ENCODE results near the gene MUC21.
A peak's percentile ranks its signal among the peaks of the same experiment; 100 is the strongest.

Gene MUC21

DNA sequence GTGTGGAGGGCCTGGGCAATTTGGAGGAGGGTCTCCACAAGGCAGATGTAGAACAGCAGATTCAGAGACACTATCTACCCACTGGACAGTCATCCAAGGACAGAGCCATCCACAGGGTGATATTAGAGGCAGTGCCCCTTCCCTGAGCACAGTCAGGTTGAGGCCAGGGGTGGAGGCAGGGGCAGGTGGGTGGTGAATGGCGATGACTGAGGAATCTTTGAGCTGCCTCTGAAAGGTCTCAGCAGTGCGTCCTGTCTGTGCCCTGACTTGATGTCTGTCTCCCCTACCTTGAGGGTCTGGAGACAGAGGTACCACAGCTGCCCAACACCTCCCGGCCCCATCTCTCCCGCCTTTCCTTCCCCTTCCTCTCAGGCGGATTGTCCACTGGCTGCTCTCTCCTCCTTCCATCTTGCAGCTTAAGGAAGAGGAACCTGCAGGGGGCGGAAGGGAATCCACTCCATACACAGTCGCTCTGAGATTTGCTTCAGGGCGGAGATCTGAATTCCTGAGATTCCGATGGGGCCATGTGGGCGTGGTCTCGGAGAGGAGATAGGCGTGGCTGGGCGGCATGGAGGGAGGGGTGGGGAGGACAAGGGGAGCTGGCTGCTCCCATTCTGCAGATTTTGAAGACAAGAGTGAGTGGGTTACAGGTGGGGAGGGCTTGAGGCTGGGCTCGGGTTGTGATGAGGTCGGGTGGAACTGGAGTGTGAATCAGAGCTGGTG lies 41.0 kb upstream of the MUC21 start:
- DNase-seq (ENCODE audit: low read depth) = peak; percentile 92
- TF ChIP-seq, protein P1, sequence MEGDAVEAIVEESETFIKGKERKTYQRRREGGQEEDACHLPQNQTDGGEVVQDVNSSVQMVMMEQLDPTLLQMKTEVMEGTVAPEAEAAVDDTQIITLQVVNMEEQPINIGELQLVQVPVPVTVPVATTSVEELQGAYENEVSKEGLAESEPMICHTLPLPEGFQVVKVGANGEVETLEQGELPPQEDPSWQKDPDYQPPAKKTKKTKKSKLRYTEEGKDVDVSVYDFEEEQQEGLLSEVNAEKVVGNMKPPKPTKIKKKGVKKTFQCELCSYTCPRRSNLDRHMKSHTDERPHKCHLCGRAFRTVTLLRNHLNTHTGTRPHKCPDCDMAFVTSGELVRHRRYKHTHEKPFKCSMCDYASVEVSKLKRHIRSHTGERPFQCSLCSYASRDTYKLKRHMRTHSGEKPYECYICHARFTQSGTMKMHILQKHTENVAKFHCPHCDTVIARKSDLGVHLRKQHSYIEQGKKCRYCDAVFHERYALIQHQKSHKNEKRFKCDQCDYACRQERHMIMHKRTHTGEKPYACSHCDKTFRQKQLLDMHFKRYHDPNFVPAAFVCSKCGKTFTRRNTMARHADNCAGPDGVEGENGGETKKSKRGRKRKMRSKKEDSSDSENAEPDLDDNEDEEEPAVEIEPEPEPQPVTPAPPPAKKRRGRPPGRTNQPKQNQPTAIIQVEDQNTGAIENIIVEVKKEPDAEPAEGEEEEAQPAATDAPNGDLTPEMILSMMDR (conservative IDR thresholded peaks at IDR 0.05; ENCODE audit: low read depth, low read length) = peak; percentile 88
- H3K4me3 ChIP-seq (ENCODE audit: low read depth, low read length) = no peak overlapping the region

DNA sequence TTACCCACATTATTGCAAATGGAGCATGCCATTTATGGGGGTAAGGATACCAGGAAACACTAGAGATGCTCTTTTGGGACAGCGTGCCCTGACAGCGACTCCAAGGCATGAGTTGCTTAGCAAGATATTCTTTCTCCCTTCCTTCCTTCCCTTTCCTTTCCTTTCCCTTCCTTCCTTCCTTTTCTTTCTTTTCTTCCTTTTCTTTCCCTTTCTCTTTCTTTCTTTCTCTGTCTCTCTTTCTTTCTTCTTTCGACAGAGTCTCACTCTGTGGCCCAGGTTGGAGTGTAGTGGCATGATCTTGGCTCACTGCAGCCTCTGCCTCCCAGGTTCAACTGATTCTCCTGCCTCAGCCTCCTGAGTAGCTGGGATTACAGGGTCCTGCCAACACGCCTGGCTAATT lies 39.5 kb upstream of the MUC21 start:
- TF ChIP-seq, protein P1 (conservative IDR thresholded peaks at IDR 0.05; ENCODE audit: low read depth, low read length) = no peak
- no peak for DNase-seq (ENCODE audit: low read depth)
- H3K4me3 ChIP-seq (ENCODE audit: low read depth, low read length) = no peak overlapping the region

DNA sequence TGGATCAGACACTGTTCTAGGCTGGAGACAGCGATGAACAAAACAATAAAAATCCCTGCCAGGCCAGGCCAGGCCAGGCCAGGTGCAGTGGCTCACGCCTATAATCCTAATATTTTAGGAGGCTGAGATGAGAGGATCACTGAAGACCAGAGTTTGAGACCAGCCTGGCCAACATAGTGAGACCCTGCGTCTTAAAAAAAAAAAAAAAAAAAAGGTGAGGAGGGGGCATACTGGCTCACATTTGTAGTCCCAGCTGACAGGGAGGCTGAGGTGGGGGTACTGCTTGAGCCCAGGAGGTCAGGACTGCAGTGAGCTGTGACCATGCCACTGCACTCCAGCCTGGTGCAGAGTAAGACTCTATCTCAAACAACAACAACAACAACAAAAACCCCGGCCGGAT lies 38.2 kb upstream of the MUC21 start:
- no peak for DNase-seq (ENCODE audit: low read depth)
- TF ChIP-seq, protein P1 (conservative IDR thresholded peaks at IDR 0.05; ENCODE audit: low read depth, low read length) = no peak
- no peak overlapping the region for H3K4me3 ChIP-seq (ENCODE audit: low read depth, low read length)

DNA sequence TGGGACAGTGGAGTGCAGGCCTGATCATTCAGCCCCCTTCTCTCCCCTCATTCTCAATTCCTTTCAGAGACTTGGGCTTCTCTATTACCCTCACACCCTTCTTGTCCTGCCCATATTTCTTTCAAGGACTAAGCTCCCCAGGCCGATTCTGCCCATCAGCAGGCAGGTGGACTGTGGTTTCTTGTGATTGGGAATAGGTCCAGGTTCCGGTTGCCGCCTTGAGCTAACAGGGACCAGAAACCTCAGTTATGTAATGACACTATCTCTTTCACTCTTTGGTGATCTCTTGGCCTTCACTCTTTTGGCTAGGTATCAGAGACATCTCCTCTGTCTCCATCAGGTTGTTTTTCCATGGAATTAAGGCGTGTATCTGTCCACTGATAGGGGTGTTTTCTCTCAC lies 36.3 kb upstream of the MUC21 start:
- no peak for DNase-seq (ENCODE audit: low read depth)
- no peak overlapping the region for H3K4me3 ChIP-seq (ENCODE audit: low read depth, low read length)
- TF ChIP-seq, protein P1 (conservative IDR thresholded peaks at IDR 0.05; ENCODE audit: low read depth, low read length) = no peak

DNA sequence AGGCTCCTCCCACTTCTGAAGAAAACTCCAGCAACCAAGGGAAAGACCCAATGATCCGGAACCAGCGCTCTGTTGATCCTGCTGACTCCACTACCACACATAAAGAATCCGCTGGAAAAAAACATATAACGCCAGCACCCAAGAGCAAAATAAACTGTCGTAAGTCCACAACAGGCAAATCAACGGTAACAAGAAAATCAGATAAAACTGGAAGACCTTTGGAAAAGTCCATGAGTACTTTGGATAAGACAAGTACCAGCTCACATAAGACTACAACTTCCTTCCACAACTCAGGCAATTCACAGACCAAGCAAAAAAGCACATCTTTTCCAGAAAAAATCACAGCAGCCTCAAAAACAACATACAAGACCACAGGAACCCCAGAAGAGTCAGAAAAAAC lies 34.7 kb upstream of the MUC21 start:
- no peak overlapping the region for H3K4me3 ChIP-seq (ENCODE audit: low read depth, low read length)
- TF ChIP-seq, protein P1 (conservative IDR thresholded peaks at IDR 0.05; ENCODE audit: low read depth, low read length) = no peak
- no peak for DNase-seq (ENCODE audit: low read depth)

DNA sequence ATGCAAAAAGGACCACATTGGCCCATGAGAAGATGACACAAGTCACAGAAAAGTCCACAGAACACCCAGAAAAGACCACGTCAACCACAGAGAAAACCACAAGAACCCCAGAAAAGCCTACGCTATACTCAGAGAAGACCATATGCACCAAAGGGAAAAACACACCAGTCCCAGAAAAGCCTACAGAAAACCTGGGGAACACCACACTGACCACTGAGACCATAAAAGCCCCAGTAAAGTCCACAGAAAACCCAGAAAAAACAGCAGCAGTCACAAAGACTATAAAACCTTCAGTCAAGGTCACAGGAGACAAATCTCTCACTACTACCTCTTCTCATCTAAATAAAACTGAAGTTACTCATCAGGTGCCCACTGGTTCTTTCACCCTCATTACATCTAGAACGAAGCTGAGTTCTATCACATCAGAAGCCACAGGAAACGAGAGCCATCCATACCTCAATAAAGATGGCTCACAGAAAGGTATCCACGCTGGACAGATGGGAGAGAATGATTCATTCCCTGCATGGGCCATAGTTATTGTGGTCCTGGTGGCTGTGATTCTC lies 31.5 kb upstream of the MUC21 start:
- DNase-seq (ENCODE audit: low read depth) = no peak
- H3K4me3 ChIP-seq (ENCODE audit: low read depth, low read length) = no peak overlapping the region
- TF ChIP-seq, protein P1 (conservative IDR thresholded peaks at IDR 0.05; ENCODE audit: low read depth, low read length) = no peak

Data from choroid plexus epithelial cell (primary cell).